Testis (tissue), 2 donors: ENCODE measurements around the gene SH3YL1.

Source experiments
- POLR2A ChIP-seq: fragments of 450-650 bp; IDR thresholded peaks from one replicate; pipeline ENCODE4 v1.6.1; 2017; ENCODE audit warnings: antibody characterized with exemption, mild to moderate bottlenecking, moderate library complexity
- TF ChIP-seq, protein P1 (sequence below), 3 experiments: fragments of 450-650 bp in 2 of 3; fragments of 200-600 bp in 1 of 3; sonication (generic) in 1 of 3; IDR thresholded peaks; one replicate each; pipeline ENCODE4 v1.5.1; 2016 to 2019; ENCODE audit warnings: antibody characterized with exemption in 3 of 3, mild to moderate bottlenecking in 2 of 3, moderate library complexity in 1 of 3

DNA sequence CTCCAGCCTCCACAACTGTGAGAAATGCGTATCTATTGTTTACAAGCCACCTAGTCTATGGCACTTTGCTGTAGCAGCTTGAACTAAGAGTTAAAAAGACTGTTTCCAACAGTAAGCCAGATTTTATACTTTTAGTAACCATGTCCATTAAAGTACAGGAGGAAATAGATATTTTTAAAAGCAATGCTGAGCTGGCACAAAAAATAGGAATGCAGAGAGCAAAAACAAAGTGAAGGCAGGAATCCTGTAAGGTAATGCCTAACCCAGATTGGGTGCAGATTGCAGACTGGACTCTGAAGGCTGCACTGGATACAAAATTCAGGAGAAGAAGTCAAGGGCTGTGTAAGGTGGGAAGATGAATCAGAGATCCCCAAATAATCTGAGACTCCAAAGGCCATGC is 55.5 kb downstream of the SH3YL1 start:
- TF ChIP-seq, protein P1, sequence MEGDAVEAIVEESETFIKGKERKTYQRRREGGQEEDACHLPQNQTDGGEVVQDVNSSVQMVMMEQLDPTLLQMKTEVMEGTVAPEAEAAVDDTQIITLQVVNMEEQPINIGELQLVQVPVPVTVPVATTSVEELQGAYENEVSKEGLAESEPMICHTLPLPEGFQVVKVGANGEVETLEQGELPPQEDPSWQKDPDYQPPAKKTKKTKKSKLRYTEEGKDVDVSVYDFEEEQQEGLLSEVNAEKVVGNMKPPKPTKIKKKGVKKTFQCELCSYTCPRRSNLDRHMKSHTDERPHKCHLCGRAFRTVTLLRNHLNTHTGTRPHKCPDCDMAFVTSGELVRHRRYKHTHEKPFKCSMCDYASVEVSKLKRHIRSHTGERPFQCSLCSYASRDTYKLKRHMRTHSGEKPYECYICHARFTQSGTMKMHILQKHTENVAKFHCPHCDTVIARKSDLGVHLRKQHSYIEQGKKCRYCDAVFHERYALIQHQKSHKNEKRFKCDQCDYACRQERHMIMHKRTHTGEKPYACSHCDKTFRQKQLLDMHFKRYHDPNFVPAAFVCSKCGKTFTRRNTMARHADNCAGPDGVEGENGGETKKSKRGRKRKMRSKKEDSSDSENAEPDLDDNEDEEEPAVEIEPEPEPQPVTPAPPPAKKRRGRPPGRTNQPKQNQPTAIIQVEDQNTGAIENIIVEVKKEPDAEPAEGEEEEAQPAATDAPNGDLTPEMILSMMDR (IDR thresholded peaks at IDR 0.05), result no peak
- TF ChIP-seq POLR2A, result no peak
